ENCODE measurements around the gene PCDH8.

- no peak for TF ChIP-seq CTCF (conservative IDR thresholded peaks at IDR 0.05)
- no peak for TF ChIP-seq ZFX (IDR thresholded peaks at IDR 0.05)
Observed at GRCh38 chr13:52882785-52883184, 34.3 kb upstream of the PCDH8 start.

All from C4-2B (cell line).